Measurements from ENCODE around the gene HAND1.
"Not testable (repeated sequence)": the region's sequence is repeated elsewhere in the genome, so short reads cannot be mapped to it uniquely, and the experiment has no call there.

HAND1 gene

DNA sequence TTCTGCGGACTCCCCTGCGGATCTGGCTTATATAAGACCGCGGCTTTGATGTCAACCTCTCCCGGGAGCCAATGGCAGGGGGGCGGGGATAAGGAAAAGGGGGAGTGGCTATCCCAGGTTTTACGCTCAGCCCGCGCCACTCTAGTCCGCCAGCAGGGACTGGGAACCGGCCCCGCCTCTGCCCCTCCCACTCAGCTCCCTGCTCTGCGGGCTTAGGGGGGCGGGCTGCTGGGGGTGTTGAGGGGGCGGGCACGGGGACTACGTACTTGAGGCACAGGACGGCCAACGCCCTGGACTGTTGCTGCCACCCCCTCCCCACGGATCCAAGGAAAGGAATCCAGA is at the start of gene HAND1:
HAND1 (minus strand) TSS at position 4 of the 342 bp plus-strand sequence. CDS start 219 bp downstream, outside the sequence.
- DNase-seq = peak; percentile 55

DNA sequence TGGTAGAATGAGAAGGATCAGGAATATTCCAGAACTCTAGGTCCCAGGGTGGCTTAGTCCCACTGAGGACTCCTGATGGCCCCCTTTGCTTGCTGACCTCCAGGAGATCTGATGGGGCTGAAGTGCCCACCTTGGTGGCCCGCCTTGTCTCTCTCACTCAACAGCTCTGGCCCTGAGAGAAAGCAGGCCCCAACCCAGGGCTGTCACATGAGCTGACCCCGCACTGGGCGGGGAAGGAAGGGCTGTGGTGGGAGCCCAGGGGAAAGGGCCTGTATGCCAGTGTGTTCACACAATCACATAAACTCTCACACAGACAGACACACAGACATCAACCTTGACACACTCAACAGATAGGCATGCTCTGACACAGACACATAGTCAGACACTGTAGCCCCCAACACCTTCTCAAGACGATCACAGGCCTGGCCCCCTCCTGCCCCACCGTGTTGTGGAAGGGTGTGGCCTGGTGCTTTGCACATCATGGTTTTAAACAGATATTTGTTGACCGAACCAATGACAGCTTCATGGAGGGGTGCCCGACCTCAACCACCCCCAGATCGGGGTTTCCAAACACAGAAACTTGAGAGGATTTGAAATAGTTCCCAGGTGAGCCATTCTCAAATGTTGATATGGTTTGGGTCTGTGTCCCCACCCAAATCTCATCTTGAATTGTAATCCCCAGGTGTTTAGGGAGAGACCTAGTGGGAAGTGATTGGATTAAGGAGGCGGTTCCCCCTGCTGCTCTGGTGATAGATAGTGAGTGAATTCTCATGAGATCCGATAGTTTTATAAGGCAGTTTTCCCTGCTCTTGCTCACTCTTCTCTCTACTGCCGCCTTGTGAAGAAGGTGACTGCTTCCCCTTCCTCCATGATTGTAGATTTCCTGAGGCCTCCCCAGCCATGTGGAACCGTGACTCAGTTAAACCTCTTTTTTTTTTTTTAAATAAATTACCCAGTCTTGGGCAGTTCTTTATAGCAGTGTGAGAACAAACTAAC is 48.5 kb upstream of the HAND1 start:
- DNase-seq = no peak

DNA sequence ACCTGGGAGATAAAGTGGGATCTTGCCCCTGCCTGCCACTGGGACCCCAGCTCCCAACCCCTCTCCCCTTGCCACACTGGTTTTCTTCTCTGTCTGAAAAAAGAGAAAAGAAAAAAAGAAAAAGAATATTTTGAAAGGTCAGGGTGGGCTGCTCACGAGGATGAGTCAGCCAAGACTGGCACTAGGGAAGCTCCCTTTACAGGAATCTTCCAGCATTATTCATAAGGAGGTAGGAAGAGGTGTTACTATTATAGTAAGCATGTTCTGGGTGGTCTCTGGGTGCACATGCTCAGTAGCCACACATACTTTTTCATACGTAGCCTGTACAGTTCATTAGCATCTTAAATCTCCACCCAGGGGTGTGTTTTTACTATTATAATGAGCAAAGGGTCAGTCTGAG is 46.8 kb upstream of the HAND1 start:
- no peak for DNase-seq

DNA sequence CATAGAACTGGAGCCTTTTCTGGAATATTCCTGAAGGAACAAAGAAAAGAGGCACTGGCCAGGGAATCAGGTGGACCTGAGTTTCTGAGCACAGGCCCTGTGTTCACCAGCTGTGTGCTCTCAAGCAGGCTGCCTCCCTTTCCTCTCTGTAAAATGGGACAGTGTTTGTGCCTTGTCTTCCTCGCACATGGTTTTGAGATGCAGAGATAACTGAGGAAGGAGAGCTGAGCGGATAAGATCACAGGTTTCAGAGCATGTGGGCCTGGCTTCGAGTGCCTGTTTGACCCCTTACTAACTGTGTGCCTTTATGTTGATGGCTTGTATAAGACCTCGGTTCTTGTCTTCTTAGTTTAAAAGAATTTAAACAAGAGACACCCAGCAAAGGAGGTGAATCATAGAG is 46.2 kb upstream of the HAND1 start:
- DNase-seq = no peak

DNA sequence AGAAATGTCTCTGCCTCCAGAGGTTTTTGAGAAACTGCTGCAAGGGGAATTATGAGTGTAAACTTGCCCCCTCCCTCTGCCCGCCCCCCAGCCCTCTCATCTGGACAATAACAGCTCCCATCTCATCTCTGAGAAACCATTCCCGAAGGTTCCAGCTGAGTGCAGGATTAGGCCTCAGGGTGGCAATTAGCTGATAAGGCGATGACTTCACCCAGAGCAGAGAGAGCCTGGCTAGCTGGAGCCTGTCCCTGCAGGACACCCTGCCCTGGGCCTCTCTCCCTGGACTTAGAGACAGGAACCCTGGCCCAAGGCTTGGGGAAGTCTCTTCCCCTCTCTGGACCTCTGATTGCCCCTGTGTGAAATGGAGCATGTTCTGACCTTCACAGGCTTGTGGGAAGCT is 45.7 kb upstream of the HAND1 start:
- DNase-seq = peak; percentile 22

DNA sequence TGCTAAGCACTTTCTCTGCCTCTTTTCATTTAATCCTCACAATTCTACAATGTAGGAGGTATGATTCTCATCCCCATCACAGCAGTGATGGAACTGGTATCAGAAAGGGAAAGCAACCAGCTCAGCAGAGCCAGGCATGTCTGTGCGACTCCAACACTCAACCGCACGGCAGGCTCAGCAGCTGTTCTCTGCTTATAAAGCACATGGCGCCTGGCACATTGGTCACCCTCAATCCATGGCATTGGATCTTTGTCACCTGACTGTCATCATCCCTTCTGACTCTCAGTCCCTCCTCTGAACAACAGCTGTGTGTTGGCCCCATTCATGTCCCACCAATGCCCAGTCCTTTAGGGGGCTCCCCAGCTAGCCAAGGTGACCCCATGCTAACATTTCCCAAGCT is 45.1 kb upstream of the HAND1 start:
- no peak for DNase-seq

DNA sequence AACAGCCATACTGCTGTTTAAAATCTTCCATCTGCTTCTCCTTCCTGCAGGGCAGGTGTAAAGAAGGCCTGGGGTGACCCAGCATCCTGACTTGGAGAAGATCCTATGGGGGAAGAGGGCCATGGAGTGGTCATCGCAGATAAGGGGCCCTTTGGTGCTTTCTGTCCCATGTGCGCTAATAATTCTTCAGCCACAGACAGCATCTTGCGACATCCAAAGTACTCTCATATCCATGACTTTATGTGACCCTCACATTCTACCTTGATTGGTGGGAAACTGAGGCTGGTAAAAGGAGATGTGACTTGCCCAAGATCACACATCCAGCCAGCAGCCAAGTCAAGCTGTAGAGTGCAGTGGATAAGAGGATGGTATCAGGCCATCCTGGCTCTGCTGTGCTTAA is 44.3 kb upstream of the HAND1 start:
- no peak for DNase-seq

DNA sequence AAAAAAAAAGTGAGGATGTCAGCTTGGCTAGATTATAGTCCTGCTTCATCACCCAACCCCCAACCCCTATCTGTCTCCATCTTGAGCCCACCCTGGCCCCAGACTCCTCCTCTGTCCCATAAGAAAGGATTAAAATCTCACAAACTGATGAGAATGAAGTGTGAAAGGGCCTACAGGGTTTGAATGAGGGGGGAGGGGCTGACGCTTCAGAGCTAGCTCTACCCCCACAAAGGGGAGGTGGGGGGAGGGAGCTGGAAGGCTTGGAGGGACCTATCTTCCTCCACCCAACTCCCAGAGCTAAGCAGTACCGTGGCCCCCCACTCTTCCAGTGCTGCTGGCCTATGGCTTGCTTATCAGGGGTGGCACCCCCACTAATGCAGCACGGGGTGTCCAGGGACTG is 43.7 kb upstream of the HAND1 start:
- no peak for DNase-seq

DNA sequence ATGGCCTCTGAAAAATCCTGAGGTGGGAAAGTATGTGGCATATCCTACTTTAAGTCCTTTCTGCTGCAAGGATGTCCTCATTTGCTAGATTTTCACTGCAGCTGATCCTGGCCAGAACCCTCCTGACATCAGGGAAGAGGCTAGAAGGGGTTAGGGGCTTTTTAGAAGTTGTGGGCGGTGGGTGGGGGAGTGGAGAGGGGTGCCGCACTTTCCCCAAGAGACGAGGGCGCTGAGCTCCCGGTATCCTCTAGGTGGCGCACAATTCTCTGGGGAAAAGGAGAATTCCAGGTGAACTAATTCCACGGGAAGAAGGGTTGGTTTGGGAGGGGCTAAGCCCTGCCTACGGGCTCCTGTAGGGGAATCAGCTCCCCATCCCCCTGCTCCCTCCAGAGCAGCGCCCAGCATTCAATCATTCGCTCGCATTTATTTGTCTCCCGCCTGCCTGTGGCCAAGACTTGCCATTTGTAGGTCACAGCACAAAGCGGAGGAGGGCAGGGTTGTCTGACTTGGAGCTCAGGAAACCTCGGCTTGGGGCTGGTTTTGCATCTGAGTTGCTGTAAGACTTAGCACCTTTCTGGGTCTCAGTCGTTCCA is 42.9 kb upstream of the HAND1 start:
- DNase-seq = no peak

DNA sequence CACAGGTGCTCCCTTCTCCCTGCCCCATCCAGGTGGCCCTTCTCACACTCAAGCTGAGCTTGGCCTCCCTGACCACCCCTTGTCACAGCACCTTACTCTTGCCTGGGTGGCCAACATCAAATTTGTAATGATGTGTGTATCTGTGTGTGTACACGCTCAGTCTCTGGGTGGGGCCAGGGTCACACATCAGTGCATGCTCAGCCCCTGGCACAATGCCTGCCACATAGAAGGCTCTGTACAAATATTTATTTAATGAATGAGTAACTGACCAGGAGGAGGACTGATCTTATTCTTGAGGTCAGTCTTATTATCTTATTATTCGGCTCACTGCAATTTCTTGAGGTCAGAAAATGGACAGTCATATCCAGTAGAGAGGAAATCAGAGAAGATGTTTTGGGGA is 41.3 kb upstream of the HAND1 start:
- no peak for DNase-seq

DNA sequence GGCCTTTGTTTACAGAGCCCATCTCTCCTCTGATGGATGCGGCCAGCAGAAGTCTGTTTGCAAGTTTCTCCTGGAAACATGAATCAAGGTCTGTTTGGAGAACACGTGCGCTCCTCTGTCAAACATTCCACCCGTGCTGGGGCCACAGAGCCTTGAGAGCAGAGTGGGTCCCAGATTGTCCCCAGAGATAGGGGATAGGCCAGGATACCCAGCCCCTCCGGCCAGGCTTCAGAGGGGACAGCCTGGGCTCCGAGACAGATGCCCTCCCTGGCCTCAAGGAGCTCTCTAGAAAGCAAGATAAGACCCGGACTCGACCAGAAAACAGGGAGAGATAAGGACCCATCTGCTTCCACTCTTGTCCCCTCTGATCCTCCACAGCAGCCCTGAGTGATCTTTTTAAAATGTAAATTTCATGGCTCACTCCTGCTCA is 40.4 kb upstream of the HAND1 start:
- no peak for DNase-seq

DNA sequence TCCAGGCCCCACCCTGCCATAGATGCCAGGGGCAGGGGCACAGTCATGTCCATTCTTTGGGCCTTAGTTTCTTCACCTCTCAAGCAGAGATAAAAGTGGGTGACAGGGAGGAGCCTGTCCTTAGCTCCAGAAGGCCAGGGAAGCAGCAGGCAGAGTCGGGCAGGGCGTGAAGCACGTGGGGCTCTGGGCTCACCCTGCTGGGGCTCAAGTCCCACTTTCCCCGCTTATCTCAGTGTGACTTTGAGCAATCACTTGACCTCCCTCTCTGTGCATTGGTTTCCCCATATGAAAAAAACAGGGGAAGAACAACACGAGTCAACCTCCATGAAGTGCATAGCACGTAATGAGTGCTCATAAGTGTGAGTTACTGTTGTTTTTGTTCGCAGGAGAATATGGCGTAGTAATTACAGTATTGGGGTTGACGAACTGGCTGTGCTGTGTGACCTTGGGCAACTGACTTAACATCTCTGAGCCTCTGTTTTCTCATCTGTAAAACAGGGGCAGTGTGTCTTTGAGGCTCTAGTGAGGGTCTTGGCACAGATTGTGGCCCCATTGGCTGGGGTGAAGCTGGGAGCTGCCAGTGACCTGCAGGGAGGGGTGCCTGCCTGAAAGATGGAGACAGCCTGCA is 39.9 kb upstream of the HAND1 start:
- DNase-seq = no peak

DNA sequence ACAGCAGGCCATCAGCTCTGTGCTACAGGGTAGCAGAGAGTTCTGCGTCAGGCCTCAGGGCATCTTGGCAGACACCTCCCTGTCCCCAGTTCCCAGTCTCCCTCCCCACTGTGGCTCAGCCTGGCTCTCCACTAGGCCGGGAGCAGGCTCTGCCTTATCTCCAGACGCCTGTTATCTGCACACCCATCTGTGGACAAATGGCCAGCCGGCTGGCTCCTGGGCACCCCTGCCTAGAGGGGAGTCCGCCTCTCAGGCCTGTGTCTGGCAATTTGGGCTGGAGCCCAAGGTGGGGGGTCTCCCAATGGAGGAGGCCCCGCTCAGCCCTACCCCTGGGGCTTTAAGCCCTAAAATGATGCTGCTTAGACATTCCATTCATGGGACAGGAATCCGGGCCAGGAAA is 39.2 kb upstream of the HAND1 start:
- DNase-seq = no peak

DNA sequence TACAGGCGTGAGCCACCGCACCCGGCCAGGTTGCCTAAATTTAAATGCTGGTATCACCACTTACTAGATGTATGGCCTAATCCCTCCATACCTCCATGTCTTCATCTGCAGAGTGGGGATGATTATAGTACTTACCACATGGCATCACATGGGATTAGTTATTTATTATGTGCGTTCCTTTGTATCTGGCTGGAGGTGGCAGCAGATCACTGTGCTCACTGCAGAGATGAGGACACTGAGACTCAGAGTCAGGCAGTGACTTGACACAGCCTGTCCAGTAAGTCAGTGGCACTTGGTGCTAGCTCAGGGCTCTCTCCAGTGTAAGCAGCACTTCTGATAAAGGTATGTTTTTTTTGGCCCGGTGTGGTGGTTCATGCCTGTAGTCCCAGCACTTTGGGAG is 38.4 kb upstream of the HAND1 start:
- no peak for DNase-seq

DNA sequence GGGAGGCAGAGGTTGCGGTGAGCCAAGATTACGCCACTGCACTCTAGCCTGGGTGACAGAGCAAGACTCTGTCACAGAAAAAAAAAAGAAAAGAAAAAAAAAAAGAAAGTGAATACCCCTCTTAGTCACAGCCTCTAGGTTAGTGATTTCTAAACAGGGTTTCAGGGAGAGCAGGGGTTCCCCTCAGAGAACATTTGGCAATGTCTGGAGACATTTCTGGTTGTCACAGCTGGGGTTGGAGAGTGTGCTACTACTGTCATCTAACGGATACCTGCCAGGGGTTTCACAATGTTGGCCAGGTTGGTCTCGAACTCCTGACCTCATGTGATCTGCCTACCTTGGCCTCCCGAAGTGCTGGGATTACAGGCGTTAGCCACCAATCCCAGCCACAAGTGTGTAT is 37.5 kb upstream of the HAND1 start:
- DNase-seq = not testable (repeated sequence)

DNA sequence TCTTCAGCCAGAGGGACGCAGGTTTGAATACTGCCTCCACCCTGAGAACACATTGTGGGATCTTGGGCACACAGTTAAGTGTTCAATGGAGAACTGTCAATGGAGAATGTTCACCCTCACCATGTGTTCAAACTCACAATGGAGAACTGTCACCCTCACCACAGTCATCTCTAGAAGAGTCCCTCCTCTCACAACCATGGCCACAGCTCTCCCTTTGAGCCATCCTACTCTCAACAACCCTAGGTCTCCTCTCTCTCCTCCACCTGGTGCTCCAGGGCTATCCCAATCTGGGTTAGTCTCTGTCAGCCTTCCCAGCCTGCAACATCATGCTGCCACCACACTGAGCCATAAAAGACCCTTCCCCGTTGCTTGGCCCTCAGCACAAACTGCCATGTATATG is 36.3 kb upstream of the HAND1 start:
- no peak for DNase-seq

DNA sequence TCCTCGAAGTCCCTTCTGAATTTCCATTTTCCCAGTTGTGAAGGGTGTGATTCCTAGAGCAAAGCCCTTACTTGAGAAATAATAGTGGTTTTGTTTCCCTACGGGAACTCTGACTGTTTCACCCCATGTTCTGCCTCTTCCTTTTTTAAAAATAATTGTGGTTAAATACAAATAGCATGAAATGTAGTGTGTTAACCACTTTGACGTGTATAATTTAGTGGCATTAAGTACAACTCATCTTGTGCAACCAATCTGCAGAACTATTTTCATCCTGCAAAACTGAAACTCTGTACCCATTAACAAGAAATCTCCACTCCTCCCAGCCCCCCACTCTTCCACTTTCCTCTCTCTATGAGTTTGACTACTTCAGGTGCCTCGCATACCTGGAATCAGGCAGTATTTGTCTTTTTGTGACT is 35.6 kb upstream of the HAND1 start:
- no peak for DNase-seq

DNA sequence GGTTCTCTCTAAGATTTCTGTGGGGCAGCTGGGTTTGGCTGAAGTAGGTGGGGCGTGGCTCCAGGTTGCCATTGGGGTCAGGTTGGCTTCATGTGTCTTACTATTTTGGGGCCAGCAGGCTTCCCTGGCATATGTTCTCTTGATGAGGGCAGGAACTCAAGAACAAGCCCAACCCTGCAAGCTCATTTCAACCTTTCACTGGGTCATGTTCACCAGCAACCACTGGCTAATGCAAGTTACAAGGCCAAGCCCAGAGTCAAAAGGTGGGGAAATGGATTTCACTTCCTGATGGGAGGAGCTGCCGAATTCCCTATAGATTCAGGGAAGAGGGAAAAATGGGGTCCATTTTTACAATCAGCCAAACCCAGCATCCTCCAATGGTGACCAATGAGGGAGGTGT is 34.0 kb upstream of the HAND1 start:
- DNase-seq = no peak

DNA sequence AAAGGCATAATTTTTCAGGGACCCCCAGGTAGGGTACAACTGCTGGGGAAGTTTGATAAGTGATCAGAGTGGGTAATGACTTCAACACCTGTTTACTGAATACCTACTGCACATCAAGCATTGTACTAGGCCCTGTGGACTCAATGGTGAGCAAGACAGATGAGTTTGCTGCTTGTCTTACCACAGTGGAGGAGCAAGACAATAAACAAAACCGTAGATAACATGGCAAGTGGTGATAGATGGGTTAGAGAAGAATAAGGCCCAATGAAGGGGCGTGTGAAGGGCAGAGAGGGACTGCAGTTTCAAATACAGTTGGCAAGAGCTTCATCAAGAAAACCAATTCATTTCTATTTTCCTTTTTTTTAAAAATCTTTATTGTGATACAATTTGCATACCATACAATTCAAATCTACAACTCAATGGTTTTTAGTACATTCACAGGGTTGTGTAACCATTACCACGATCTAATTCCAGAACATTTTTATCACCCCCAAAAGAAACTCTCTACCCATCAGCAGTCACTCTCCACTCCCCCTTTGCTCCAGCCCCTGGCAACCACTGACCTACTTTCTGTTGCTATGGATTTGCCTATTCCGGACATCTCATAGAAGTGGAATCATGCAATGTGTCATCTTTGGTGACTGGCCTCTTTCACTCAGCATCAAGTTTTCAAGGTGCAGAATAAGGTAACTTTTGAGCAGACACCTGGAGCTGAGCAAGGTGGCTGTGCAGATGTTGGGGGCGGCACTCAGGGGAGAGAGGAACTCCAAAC is 31.9 kb upstream of the HAND1 start:
- no peak for DNase-seq

DNA sequence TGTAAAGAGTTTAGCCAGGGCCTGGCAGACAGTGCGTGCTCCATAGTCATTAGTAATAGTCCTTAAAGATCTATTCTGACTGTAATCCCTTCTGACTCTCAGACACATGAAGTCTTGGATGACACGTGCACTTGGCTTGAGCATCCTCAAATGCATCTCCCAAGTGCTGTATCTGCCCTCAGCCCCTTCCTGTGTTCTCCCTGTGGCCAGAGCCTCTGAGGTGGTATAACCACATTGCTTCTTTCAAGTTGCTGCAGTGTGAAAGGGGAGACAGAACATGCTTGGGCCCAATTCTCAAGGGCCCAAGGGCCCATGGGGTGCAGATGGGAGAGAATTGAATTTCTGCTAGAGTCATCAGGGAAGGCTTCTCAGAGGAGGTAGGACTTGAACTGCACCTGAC is 30.1 kb upstream of the HAND1 start:
- DNase-seq = no peak

DNA sequence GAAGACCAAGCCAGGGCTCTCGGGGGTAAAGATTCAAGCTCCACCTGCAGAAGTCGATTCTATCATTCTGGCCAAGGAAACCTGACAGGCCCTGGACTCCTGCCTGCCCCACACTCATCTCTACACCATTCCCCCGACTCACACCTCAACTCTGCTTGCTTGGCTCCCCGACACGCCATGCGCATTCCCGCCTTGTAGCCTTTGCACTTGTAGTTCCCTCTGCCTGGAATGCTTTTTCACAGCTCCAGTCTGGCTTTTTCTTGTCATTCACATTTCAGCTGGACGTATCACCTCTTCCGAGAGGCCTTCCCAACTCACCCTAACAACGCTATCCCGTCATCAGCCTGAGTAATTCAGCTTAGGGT is 28.7 kb upstream of the HAND1 start:
- DNase-seq = no peak

DNA sequence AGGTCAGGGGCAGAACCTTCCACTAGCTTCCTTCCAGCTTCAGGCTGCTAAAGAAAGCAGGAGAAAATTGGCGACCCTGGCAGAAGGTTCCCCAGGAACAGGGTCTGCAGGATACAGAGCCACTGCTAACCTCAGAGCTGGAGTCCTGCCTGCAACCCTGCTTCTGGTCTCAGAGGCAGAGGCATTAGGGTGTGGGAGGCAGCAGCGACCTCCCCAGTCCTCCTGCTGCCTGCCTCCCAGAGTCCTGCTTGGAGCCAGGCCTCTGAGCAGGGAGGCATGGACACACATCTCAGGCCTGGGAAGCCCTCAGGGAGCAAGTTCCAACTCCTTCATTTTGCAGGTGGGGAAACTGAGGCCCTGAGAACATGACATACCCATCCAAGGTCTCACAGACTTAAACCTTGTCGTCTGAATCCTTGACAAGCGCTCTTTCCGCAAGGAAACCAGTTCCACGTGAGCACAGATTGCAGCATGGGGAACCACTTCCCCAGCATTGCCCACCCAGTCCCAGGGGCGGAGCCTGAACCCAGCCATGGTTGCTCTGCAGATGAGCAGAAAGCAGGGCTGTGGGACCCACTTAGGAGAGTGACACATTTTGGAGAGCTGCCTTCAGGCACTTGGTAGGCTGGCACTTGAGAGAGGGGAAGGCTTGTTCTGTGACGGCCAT is 28.2 kb upstream of the HAND1 start:
- DNase-seq = no peak

DNA sequence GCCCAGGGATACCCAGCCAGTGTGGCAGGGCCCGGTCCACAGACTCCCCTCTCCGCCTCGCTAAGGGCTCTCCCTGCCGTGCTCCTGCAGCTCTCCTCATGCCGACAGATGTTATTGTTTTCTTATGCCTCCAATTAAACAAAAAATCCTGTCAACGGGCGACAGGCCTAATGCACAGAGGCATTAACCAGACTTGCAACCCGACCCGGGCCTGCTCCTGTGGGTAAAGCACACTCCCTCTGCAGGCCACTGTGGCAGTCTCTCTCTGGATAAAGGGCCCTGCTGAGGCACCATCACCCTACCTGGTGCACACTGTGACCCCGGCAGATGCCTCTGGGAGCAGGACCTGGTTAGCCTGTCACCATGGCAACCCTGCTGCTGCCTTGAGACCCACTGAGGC is 27.5 kb upstream of the HAND1 start:
- DNase-seq = no peak
